Skin epidermis (tissue), 12 donors: ENCODE measurements around the gene SLX9.

Source experiments
- H3K27ac ChIP-seq, 21 experiments: fragments of 200-600 bp; sonication (generic) in 11 of 21; one replicate each; pipeline ENCODE4 v1.5.0; 2020; ENCODE audit warnings: mild to moderate bottlenecking in 3 of 21, inconsistent platforms in 2 of 21, moderate library complexity in 2 of 21
- H3K4me3 ChIP-seq, 7 experiments: fragments of 200-600 bp; sonication (generic) in 2 of 7; one replicate each; pipeline ENCODE4 v1.5.0; 2020; ENCODE audit warnings: inconsistent platforms in 2 of 7, mild to moderate bottlenecking in 2 of 7, moderate library complexity in 1 of 7

Gene SLX9

GRCh38 chr21:44938772-44939531, 877 bp upstream of the SLX9 start:
- Histone ChIP-seq H3K27ac (peak overlapping the region; percentile 52 to 91 (median 79)), H3K4me3 (peak overlapping the region; percentile 83 to 99 (median 94))

DNA sequence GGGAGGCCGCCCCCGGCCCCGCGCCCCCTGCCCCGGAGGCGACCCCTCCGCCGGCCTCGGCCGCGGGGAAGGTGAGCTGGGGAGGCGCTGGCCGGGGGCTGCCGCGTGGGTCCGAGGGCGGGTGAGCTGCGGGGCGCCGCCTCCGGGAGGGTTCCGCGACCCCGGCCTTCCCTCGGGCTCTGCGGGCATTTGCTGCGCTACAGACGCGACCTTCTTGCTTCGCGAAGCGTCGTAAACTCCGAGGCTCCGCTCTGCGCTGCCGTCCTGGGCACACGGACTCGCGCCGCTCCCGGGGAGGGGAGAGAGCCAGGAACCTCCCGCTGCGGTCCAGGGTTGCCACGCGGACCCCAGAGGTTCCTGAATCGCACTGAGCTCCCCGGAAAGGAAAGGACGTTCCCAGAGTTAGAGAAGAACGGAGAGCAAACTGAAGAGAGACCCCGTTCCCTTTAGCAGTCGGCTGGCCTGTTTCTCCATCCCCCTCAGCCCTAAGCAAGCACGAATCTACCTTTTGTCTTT, 345 bp downstream of the SLX9 start:
- peak overlapping the region; percentile 83 to 99 (median 94) for H3K4me3 ChIP-seq
- peak overlapping the region; percentile 52 to 91 (median 79) for H3K27ac ChIP-seq

DNA sequence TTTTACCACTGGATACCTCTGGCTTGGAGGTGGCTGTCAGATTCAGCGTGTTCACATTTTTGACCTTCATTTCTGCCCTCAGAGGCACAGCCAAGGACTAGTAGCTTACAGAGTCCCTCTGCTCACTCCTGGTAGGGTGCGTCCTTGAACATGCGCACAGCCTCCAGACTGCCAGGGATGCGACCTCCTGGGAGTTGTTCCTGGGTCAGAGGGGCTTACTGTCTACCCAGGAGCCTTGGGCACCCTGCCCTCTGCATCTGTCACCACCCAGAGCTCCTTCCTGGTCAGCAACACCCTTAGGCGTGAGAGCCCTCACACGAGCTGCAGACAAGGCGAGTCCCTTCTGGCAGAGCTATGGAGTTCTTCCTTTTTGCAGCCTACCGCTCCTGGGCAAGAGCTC, 1.7 kb downstream of the SLX9 start:
- no peak overlapping the region for H3K27ac ChIP-seq
- H3K4me3 ChIP-seq = no peak overlapping the region

- Histone ChIP-seq H3K4me3 (no peak overlapping the region), H3K27ac (no peak overlapping the region)
Measured at GRCh38 chr21:44942566-44942965, 2.7 kb downstream of the SLX9 start.

DNA sequence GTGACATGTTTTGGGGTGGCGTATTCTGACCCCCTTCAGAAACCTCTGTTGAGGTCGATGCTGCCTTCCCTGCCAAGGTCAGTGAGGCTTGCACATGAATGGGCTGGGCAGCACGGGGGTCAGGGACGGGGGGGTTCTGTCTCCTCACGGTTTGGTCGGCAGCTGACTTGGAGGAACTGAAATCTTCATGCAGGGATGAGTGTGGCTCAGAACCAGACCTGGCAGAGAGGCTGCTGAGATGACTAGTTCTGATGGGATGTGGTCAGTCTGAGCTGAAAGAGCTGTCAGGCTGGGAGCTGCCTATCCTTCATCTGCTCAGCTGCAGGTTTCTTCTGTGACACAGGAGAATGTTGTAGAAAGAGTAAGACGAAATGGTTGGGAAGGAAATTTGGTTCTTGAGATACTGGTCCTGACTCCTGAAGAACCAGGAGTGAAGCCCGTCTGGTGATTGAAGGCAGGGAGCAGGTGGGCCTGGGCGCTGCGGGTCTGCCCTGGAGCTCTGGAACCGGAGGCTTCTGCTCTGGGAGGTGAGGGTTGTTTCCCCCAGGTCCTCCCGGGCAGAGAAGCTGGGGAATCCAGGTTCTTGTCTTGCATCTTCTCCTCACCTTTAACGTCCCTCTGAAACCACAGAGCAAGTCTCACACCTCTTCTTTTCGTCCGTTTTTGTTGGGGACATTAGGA, 3.3 kb downstream of the SLX9 start:
- H3K27ac ChIP-seq = no peak overlapping the region
- no peak overlapping the region for H3K4me3 ChIP-seq

GRCh38 chr21:44943686-44944550, 4.1 kb downstream of the SLX9 start:
- no peak overlapping the region for H3K4me3 ChIP-seq
- H3K27ac ChIP-seq = no peak overlapping the region

- no peak overlapping the region for H3K27ac ChIP-seq
- H3K4me3 ChIP-seq = no peak overlapping the region
Measured at GRCh38 chr21:44944596-44944995, 4.8 kb downstream of the SLX9 start.

GRCh38 chr21:44946254-44947041, 6.6 kb downstream of the SLX9 start:
- no peak overlapping the region for H3K27ac ChIP-seq

GRCh38 chr21:44947111-44947929, 7.5 kb downstream of the SLX9 start:
- Histone ChIP-seq H3K4me3 (no peak overlapping the region), H3K27ac (no peak overlapping the region)

More at GRCh38 chr21:44946254-44947041, 6.6 kb downstream of the SLX9 start:
- no peak overlapping the region for H3K4me3 ChIP-seq

DNA sequence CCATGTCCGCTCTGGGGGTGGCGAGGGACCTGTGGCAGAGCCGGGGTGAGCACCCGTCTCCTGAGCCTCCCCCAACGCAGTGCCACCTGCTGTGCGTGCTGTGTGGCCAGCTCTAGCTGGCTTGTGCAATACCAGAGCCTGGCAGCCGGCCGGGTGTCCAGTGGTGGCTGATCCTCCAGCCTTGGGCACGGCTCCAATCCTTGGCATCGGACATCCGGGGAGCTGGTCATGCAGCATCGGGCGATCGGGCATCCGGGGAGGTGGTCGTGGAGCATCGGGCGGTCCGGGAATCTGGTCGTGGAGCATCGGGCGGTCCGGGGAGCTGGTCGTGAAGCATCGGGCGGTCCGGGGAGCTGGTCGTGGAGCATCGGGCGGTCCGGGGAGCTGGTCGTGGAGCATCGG, 8.1 kb downstream of the SLX9 start:
- Histone ChIP-seq H3K4me3 (no peak overlapping the region), H3K27ac (no peak overlapping the region)

DNA sequence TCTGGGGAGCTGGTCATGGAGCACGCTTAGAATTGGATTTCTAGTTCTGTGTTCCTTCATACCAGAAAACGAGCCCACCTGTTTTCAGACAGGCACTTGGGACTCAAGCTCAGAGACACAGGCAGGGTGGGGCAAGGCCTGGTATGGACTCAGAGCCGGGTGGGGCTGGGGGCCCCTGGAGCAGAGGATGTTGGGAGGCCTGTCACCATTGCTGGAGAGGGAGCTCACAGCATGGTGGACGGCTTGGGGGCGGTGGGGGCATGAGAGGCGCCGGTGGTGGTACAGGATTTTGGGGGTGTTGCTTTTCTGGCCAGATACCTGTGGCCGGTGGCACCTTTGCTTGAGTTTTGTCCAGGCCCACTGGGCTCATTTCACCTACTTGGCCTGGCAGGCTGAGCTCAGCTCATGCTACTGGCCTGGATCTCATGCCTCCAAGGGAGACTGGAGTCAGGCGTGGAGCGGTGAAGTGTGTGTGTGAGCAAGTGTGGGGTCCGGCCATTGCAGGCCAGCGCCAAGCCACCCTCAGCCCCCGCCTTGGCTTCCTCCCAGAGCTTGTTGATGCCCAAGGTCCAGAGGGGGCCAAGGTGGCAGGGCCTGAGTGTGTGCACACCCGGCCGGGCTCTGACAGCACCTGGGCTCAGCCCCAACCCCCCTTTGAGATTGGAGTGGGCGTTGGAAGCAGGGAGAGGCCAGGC, 8.7 kb downstream of the SLX9 start:
- Histone ChIP-seq H3K4me3 (no peak overlapping the region), H3K27ac (no peak overlapping the region)

- Histone ChIP-seq H3K27ac (peak overlapping the region in 1 of 21 experiments; percentile 50), H3K4me3 (no peak overlapping the region)
Measured at GRCh38 chr21:44949161-44949778, 9.4 kb downstream of the SLX9 start.

DNA sequence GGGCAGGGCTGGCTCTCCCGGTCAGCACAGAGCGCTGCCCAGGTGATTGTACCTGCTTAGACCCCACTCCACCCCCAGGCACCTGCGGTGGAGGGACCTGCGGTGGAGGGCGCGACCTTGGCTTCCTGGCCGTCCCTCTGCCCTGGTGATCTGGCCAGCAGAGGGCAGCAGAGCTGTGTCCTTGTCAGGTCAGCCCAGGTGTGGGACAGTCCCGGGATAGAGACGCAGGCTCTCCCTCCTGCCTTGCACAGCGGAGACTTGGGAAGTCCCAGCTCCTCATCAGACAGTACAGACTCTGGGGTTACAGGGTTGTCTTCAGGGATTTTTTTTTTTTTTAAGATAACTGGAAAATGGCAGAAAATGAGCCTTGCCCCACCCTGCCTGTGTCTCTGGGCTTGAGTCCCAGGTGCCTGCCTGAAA, 10.0 kb downstream of the SLX9 start:
- no peak overlapping the region for H3K4me3 ChIP-seq
- peak overlapping the region in 3 of 21 experiments; percentile 31 to 50 (median 34) for H3K27ac ChIP-seq

- Histone ChIP-seq H3K27ac (peak overlapping the region in 4 of 21 experiments; percentile 3 to 39 (median 32)), H3K4me3 (no peak overlapping the region)
Measured at GRCh38 chr21:44950351-44950750, 10.5 kb downstream of the SLX9 start.

- Histone ChIP-seq H3K4me3 (no peak overlapping the region), H3K27ac (no peak overlapping the region)
Measured at GRCh38 chr21:44951186-44951915, 11.5 kb downstream of the SLX9 start.

DNA sequence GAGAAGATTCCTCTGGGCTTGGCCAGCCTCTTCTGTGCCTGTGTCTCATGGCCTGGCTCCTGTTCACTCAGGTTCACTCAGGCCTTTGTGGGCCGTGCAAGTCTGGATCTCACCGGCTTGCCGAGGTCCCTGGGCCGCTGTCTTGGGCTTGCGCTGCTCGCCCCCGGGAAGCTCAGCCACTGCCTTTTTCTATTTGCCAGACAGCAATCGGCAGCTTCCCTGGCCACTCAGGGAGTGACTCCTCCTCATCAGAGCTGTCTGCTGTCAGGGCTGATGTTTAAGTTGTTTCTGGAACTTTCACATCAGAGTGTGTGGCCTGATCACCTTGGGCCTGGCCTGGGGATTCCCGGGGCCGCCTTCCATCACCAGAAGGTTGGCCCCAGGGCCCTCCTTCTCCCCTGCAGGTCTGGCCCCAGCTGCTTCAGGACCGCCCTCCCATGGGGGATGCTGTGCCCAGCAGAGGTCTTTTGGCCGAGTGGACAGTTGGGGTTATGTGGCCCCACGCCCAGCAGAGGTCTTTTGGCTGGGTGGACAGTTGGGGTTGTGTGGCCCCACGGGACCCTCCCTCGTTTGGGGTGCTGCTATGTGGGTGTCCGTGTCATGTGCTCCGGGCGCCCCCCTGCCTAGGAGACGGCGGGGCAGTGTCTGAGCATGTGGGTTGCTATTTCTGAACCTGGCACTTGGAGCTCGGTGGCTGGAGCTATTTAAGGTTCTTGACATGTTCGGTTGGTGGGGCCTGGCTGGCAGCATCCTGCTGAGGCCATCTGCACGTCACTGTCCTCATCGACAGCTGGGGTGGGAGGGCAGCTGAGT, 12.5 kb downstream of the SLX9 start:
- Histone ChIP-seq H3K27ac (peak overlapping the region in 1 of 21 experiments; percentile 44), H3K4me3 (no peak overlapping the region)
